Fibroblast of villous mesenchyme (primary cell): ENCODE results near the gene TNIK. TPM values are rescaled to one million over a fixed set of nuclear protein-coding genes. Genes with fewer than 3 reads are reported as not detected.

Experiments
- DNase-seq: peaks from one replicate; pipeline ENCODE4 v3.0.0-alpha.2; 2010; ENCODE audit warnings: low read depth
- H3K4me3 ChIP-seq: 2 replicates; pipeline ENCODE4 v1.5.1; 2011; ENCODE audit warnings: low read depth, mild to moderate bottlenecking, low read length
- CTCF ChIP-seq: IDR thresholded peaks from 2 replicates; pipeline ENCODE4 v1.5.1; 2012; ENCODE audit warnings: low read depth, mild to moderate bottlenecking, low read length; ENCODE audit not compliant: insufficient read depth
- total RNA-seq: library from RNA; depleted of rRNA; stranded (reverse); fragments of >200 nt; gene quantifications from 2 replicates; pipeline ENCODE4 v1.2.3, GENCODE V29; 2012

The TNIK gene
- total RNA-seq, 1 donor, result 5.2 TPM

- DNase-seq, result no peak
- no peak for TF ChIP-seq CTCF
- H3K4me3 ChIP-seq, result no peak overlapping the region
These were observed 220.3 kb downstream of the TNIK start for GRCh38 chr3:171239757-171240503.

- no peak for DNase-seq
- TF ChIP-seq CTCF, result no peak
- no peak overlapping the region for H3K4me3 ChIP-seq
These were observed 223.2 kb downstream of the TNIK start for GRCh38 chr3:171237009-171237385.

DNA sequence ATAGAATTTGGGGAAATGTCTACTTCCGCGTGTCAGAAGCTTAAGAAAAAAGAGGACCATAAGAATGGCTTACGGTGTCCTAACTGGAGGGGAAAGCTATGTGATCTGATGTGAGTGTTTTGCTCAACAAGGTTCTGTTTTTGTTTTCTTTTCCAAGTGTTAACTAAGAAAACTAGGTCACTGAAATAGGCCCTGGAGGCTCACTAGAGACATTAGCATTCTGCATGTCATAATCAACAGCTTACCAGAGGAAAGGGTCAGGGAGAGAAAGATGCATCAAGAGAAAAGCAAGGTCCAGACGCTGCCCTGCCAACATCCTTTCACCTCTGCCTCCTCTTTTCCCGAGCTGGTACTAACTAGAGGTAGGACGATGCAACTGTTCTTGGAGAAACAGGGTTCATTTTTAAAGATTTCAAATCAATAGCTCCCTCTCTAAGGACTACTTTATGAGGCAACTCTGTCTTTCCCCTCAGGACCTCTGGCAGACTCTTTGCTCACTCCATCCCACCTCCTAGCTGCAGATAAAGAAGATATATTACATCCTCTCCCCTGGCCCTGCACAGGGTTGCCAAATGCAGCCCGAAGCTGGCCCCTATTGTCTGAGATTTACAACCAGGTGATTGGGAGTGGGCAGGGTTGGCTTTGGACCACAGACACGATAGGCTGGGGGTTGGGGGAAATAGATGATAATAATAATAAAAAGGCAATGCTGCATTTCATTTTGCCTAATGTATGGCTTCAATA lies 223.8 kb downstream of the TNIK start:
- TF ChIP-seq CTCF, result no peak
- no peak overlapping the region for H3K4me3 ChIP-seq
- peak; percentile 36 for DNase-seq

DNA sequence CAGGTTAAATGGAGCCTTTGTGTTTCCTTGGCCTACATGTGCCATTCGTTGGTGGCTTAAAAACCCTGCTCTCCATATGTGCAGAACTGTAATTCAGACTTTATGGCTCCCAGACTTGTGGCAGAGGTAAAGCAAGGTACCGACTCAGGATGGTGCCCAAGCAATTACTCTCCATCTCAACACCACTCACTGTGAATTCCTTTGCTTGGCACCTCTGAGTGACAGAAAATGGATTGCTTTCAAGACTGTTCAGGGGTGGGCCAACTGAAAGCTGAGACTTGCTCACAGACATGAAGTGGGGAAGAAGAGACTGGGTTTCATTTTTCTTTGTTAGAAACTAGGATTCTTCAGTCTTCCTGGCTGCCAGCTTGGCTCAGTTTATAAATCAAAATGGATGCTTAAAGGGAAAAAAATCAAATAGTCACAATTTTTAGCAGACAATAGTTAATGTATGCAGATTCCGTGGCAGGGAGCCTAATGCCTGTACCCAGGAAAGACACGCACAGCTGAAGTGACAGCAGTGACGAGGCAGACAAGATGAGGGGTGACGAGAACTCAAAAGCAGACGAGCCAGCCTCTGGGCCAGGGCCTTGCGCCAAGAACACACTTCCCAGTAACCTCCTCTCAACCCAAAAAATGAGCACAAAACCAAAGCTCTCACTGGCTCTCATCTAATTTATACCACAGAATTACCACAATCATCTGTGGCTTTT lies 225.8 kb downstream of the TNIK start:
- H3K4me3 ChIP-seq, result no peak overlapping the region
- no peak for TF ChIP-seq CTCF
- DNase-seq, result no peak

DNA sequence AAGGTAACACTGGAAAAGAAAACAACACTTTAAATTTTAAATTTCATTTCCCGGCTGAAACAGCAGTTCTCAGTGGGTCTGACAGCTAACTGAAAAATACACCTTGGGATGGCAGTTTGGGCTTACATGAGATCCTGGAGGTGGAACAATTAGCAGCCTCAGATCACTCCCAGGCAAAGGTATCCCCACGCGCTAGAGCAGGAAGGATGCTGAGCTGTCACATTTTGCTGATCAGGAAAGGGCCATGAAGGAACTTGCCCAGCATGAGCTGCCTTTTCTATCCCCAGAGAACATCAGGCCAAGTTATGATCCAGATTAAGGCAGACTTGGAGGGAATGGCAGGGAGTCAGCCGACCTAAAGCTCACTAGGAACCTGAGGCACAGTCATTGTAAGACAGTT lies 228.8 kb downstream of the TNIK start:
- H3K4me3 ChIP-seq, result no peak overlapping the region
- TF ChIP-seq CTCF, result no peak
- no peak for DNase-seq

DNA sequence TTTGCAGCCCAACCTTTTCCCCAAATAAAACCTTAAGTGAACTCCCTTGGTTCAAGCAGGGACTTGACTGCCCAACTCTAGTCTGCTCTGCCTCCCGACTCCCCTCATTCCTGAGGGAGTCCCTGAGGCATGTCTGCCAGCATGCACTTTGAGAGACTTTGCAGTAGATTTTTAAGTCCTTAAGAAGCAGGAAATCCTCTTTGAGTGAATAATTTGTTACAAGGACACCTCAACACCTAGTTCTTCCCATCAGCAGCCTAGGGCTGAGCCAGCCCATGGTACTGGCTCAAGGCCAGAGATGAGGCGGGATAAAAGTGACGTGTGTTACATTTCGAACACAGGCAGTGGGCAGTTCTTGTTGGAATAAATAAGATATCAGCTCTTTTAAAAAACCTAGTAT lies 229.3 kb downstream of the TNIK start:
- H3K4me3 ChIP-seq, result no peak overlapping the region
- no peak for TF ChIP-seq CTCF
- no peak for DNase-seq
